ENCODE measurements around the gene ADAMTS19.

Gene ADAMTS19

GRCh38 chr5:129508606-129509005 lies 48.5 kb downstream of the ADAMTS19 start:
- no peak for DNase-seq (ENCODE audit: low spot score)
- no peaks in the 10 kb centered on the region for H3K4me1 ChIP-seq (ENCODE audit: control insufficient read depth in 2 of 2, insufficient read depth in 1 of 2, low read depth in 1 of 2, low read length in 2 of 2)
- no peaks in the 10 kb centered on the region for H3K36me3 ChIP-seq (replicated peaks in 1 of 2; ENCODE audit: control insufficient read depth in 2 of 2, insufficient read depth in 2 of 2, low read length in 2 of 2)
- H3K9ac ChIP-seq (ENCODE audit: low read depth, low read length, poor library complexity): no peak overlapping the region
- H3K18ac ChIP-seq (ENCODE audit: low read length): no peak overlapping the region
- no peaks in the 10 kb centered on the region for H3K9me3 ChIP-seq (replicated peaks in 1 of 2; ENCODE audit: control insufficient read depth in 2 of 2, insufficient read depth in 1 of 2, low read depth in 1 of 2, low read length in 2 of 2)
- H3K4me3 ChIP-seq (ENCODE audit: low read length in 2 of 2): no peak overlapping the region
- no peaks in the 10 kb centered on the region for H3K79me1 ChIP-seq (ENCODE audit: low read depth, low read length)
- no peak overlapping the region for H4K91ac ChIP-seq (ENCODE audit: low read depth, low read length, poor library complexity)
- no peak overlapping the region for H4K8ac ChIP-seq (ENCODE audit: low read depth, low read length)
- H2BK15ac ChIP-seq (ENCODE audit: low read length): no peak overlapping the region
- WGBS, 2 donors (ENCODE audit: extremely low coverage in 2 of 2, insufficient read length in 2 of 2, insufficient replicate concordance in 1 of 2): no CpG with 5 or more reads among the region's 2 CpGs
- H2AFZ ChIP-seq (ENCODE audit: low read length): no peak overlapping the region
- no peak overlapping the region for H2AK5ac ChIP-seq (ENCODE audit: low read depth, low read length)
- no peak overlapping the region for H3K4ac ChIP-seq (ENCODE audit: low read length)
- no peak overlapping the region for H3K14ac ChIP-seq (ENCODE audit: low read length)
- H2BK120ac ChIP-seq (ENCODE audit: low read depth, low read length): no peak overlapping the region
- H3K4me2 ChIP-seq (ENCODE audit: insufficient read depth, low read length, poor library complexity, severe bottlenecking): no peak overlapping the region
- no peak overlapping the region for H2BK12ac ChIP-seq (ENCODE audit: low read length)
- no peak overlapping the region for H3K23ac ChIP-seq (ENCODE audit: low read depth, low read length, poor library complexity)
- H3K27ac ChIP-seq (replicated peaks; ENCODE audit: low read length): no peak overlapping the region
- no peak overlapping the region for H2BK5ac ChIP-seq (ENCODE audit: low read length)
- H3K27me3 ChIP-seq (ENCODE audit: control insufficient read depth in 3 of 3, insufficient read depth in 3 of 3, low read depth in 1 of 3, low read length in 3 of 3): no peaks in the 10 kb centered on the region

- Histone ChIP-seq H3K27me3 (ENCODE audit: control insufficient read depth in 3 of 3, insufficient read depth in 3 of 3, low read depth in 1 of 3, low read length in 3 of 3) (no peaks in the 10 kb centered on the region), H2AFZ (ENCODE audit: low read length) (no peak overlapping the region), H3K79me1 (ENCODE audit: low read depth, low read length) (no peaks in the 10 kb centered on the region), H4K8ac (ENCODE audit: low read depth, low read length) (no peak overlapping the region), H3K4me3 (ENCODE audit: low read length in 2 of 2) (no peak overlapping the region), H2AK5ac (ENCODE audit: low read depth, low read length) (no peak overlapping the region), H2BK15ac (ENCODE audit: low read length) (no peak overlapping the region), H2BK5ac (ENCODE audit: low read length) (no peak overlapping the region), H2BK120ac (ENCODE audit: low read depth, low read length) (no peak overlapping the region), H3K36me3 (replicated peaks in 1 of 2; ENCODE audit: control insufficient read depth in 2 of 2, insufficient read depth in 2 of 2, low read length in 2 of 2) (no peaks in the 10 kb centered on the region), H3K23ac (ENCODE audit: low read depth, low read length, poor library complexity) (no peak overlapping the region), H4K91ac (ENCODE audit: low read depth, low read length, poor library complexity) (no peak overlapping the region), H3K27ac (replicated peaks; ENCODE audit: low read length) (no peak overlapping the region), H3K4me2 (ENCODE audit: insufficient read depth, low read length, poor library complexity, severe bottlenecking) (no peak overlapping the region), H2BK12ac (ENCODE audit: low read length) (no peak overlapping the region), H3K4me1 (ENCODE audit: control insufficient read depth in 2 of 2, insufficient read depth in 1 of 2, low read depth in 1 of 2, low read length in 2 of 2) (no peaks in the 10 kb centered on the region), H3K14ac (ENCODE audit: low read length) (no peak overlapping the region), H3K9ac (ENCODE audit: low read depth, low read length, poor library complexity) (no peak overlapping the region), H3K4ac (ENCODE audit: low read length) (no peak overlapping the region), H3K18ac (ENCODE audit: low read length) (no peak overlapping the region), H3K9me3 (replicated peaks in 1 of 2; ENCODE audit: control insufficient read depth in 2 of 2, insufficient read depth in 1 of 2, low read depth in 1 of 2, low read length in 2 of 2) (no peaks in the 10 kb centered on the region)
- WGBS, 2 donors (ENCODE audit: extremely low coverage in 2 of 2, insufficient read length in 2 of 2, insufficient replicate concordance in 1 of 2): no CpG with 5 or more reads among the region's 2 CpGs
- DNase-seq (ENCODE audit: low spot score): no peak
These were observed 49.4 kb downstream of the ADAMTS19 start for GRCh38 chr5:129509363-129509975.

- Histone ChIP-seq H3K27ac (replicated peaks; ENCODE audit: low read length) (no peak overlapping the region), H3K27me3 (ENCODE audit: control insufficient read depth in 3 of 3, insufficient read depth in 3 of 3, low read depth in 1 of 3, low read length in 3 of 3) (no peaks in the 10 kb centered on the region), H3K18ac (ENCODE audit: low read length) (no peak overlapping the region), H2BK120ac (ENCODE audit: low read depth, low read length) (no peak overlapping the region), H4K8ac (ENCODE audit: low read depth, low read length) (no peak overlapping the region), H2AK5ac (ENCODE audit: low read depth, low read length) (no peak overlapping the region), H3K14ac (ENCODE audit: low read length) (no peak overlapping the region), H2BK5ac (ENCODE audit: low read length) (no peak overlapping the region), H3K4me2 (ENCODE audit: insufficient read depth, low read length, poor library complexity, severe bottlenecking) (no peak overlapping the region), H3K9ac (ENCODE audit: low read depth, low read length, poor library complexity) (no peak overlapping the region), H3K79me1 (ENCODE audit: low read depth, low read length) (no peaks in the 10 kb centered on the region), H2AFZ (ENCODE audit: low read length) (no peak overlapping the region), H4K91ac (ENCODE audit: low read depth, low read length, poor library complexity) (no peak overlapping the region), H3K9me3 (replicated peaks in 1 of 2; ENCODE audit: control insufficient read depth in 2 of 2, insufficient read depth in 1 of 2, low read depth in 1 of 2, low read length in 2 of 2) (no peaks in the 10 kb centered on the region), H3K23ac (ENCODE audit: low read depth, low read length, poor library complexity) (no peak overlapping the region), H2BK15ac (ENCODE audit: low read length) (no peak overlapping the region), H3K36me3 (replicated peaks in 1 of 2; ENCODE audit: control insufficient read depth in 2 of 2, insufficient read depth in 2 of 2, low read length in 2 of 2) (no peaks in the 10 kb centered on the region), H3K4me3 (ENCODE audit: low read length in 2 of 2) (no peak overlapping the region), H3K4me1 (ENCODE audit: control insufficient read depth in 2 of 2, insufficient read depth in 1 of 2, low read depth in 1 of 2, low read length in 2 of 2) (no peaks in the 10 kb centered on the region), H3K4ac (ENCODE audit: low read length) (no peak overlapping the region), H2BK12ac (ENCODE audit: low read length) (no peak overlapping the region)
- no peak for DNase-seq (ENCODE audit: low spot score)
These were observed 51.2 kb downstream of the ADAMTS19 start for GRCh38 chr5:129511291-129511690.

GRCh38 chr5:129541051-129541450 lies 81.0 kb downstream of the ADAMTS19 start:
- Histone ChIP-seq H4K91ac (ENCODE audit: low read depth, low read length, poor library complexity) (no peak overlapping the region), H3K4me3 (ENCODE audit: low read length in 2 of 2) (no peak overlapping the region), H2BK15ac (ENCODE audit: low read length) (no peak overlapping the region), H3K14ac (ENCODE audit: low read length) (no peak overlapping the region), H3K36me3 (replicated peaks in 1 of 2; ENCODE audit: control insufficient read depth in 2 of 2, insufficient read depth in 2 of 2, low read length in 2 of 2) (no peaks in the 10 kb centered on the region), H3K9me3 (replicated peaks in 1 of 2; ENCODE audit: control insufficient read depth in 2 of 2, insufficient read depth in 1 of 2, low read depth in 1 of 2, low read length in 2 of 2) (no peaks in the 10 kb centered on the region), H3K9ac (ENCODE audit: low read depth, low read length, poor library complexity) (no peak overlapping the region), H3K4ac (ENCODE audit: low read length) (no peak overlapping the region), H4K8ac (ENCODE audit: low read depth, low read length) (no peak overlapping the region), H3K27ac (replicated peaks; ENCODE audit: low read length) (no peak overlapping the region), H2AK5ac (ENCODE audit: low read depth, low read length) (no peak overlapping the region), H3K18ac (ENCODE audit: low read length) (no peak overlapping the region), H2BK120ac (ENCODE audit: low read depth, low read length) (no peak overlapping the region), H3K23ac (ENCODE audit: low read depth, low read length, poor library complexity) (no peak overlapping the region), H2AFZ (ENCODE audit: low read length) (no peak overlapping the region), H3K4me2 (ENCODE audit: insufficient read depth, low read length, poor library complexity, severe bottlenecking) (no peak overlapping the region), H3K27me3 (ENCODE audit: control insufficient read depth in 3 of 3, insufficient read depth in 3 of 3, low read depth in 1 of 3, low read length in 3 of 3) (no peaks in the 10 kb centered on the region), H2BK12ac (ENCODE audit: low read length) (no peak overlapping the region), H2BK5ac (ENCODE audit: low read length) (no peak overlapping the region), H3K4me1 (ENCODE audit: control insufficient read depth in 2 of 2, insufficient read depth in 1 of 2, low read depth in 1 of 2, low read length in 2 of 2) (no peaks in the 10 kb centered on the region), H3K79me1 (ENCODE audit: low read depth, low read length) (no peaks in the 10 kb centered on the region)
- no peak for DNase-seq (ENCODE audit: low spot score)
- WGBS, 2 donors (ENCODE audit: extremely low coverage in 2 of 2, insufficient read length in 2 of 2, insufficient replicate concordance in 1 of 2): no CpG with 5 or more reads among the region's 3 CpGs
